GM23248 (cell line): ENCODE data around the gene TCEAL1. TPM values are rescaled to one million over a fixed set of nuclear protein-coding genes. Genes with fewer than 3 reads are reported as not detected.
"Not testable (repeated sequence)": the region's sequence is repeated elsewhere in the genome, so short reads cannot be mapped to it uniquely, and the experiment has no call there.

ENCODE experiments used
- DNase-seq: peaks from one replicate; pipeline ENCODE4 v3.0.0-alpha.2; 2015
- H2AFZ ChIP-seq: fragments of 200-600 bp; sonication (generic); 2 replicates; pipeline ENCODE4 v1.6.1; 2016; ENCODE audit warnings: antibody characterized with exemption
- H3F3A ChIP-seq: fragments of 200-600 bp; sonication (generic); 2 replicates; pipeline ENCODE4 v1.6.1; 2016; ENCODE audit warnings: mild to moderate bottlenecking, antibody characterized with exemption, mixed run types; ENCODE audit not compliant: insufficient read depth
- H3K27ac ChIP-seq: fragments of 200-600 bp; sonication (generic); 2 replicates; pipeline ENCODE4 v1.5.1; 2016; ENCODE audit warnings: mild to moderate bottlenecking
- H3K27me3 ChIP-seq: fragments of 200-600 bp; sonication (generic); replicated peaks from 2 replicates; pipeline ENCODE4 v1.6.1; 2016; ENCODE audit warnings: mild to moderate bottlenecking; ENCODE audit not compliant: insufficient read depth
- H3K36me3 ChIP-seq: fragments of 200-600 bp; sonication (generic); 2 replicates; pipeline ENCODE4 v1.6.1; 2016; ENCODE audit warnings: low read depth, mild to moderate bottlenecking
- H3K4me1 ChIP-seq: fragments of 200-600 bp; sonication (generic); 2 replicates; pipeline ENCODE4 v1.6.1; 2016; ENCODE audit warnings: mild to moderate bottlenecking; ENCODE audit not compliant: insufficient read depth
- H3K4me2 ChIP-seq: fragments of 200-600 bp; sonication (generic); one replicate; pipeline ENCODE4 v1.6.1; 2016; ENCODE audit warnings: mild to moderate bottlenecking; ENCODE audit not compliant: unreplicated experiment
- H3K4me3 ChIP-seq: fragments of 200-600 bp; sonication (generic); 2 replicates; pipeline ENCODE4 v1.5.1; 2016; ENCODE audit warnings: mild to moderate bottlenecking
- H3K79me2 ChIP-seq: fragments of 200-600 bp; sonication (generic); 2 replicates; pipeline ENCODE4 v1.6.1; 2016; ENCODE audit warnings: mild to moderate bottlenecking; ENCODE audit not compliant: insufficient read depth
- H3K9ac ChIP-seq: fragments of 200-600 bp; sonication (generic); 2 replicates; pipeline ENCODE4 v1.6.1; 2016; ENCODE audit warnings: mild to moderate bottlenecking
- H3K9me2 ChIP-seq: fragments of 200-600 bp; sonication (generic); 2 replicates; pipeline ENCODE4 v1.6.1; 2016; ENCODE audit warnings: mixed run types, mild to moderate bottlenecking, moderate library complexity; ENCODE audit not compliant: insufficient read depth
- H3K9me3 ChIP-seq: fragments of 200-600 bp; sonication (generic); one replicate; pipeline ENCODE4 v1.6.1; 2017; ENCODE audit warnings: low read depth
- H4K20me1 ChIP-seq: fragments of 200-600 bp; sonication (generic); 2 replicates; pipeline ENCODE4 v1.6.0; 2016; ENCODE audit not compliant: insufficient read depth
- EZH2 ChIP-seq: fragments of 200-600 bp; sonication (generic); IDR thresholded peaks from 2 replicates; pipeline ENCODE4 v1.6.1; 2018; ENCODE audit warnings: antibody characterized with exemption, mild to moderate bottlenecking; ENCODE audit not compliant: insufficient read depth, poor library complexity, severe bottlenecking
- EZH2phosphoT487 ChIP-seq: fragments of 200-600 bp; sonication (generic); IDR thresholded peaks from 2 replicates; pipeline ENCODE4 v1.6.1; 2018; ENCODE audit warnings: antibody characterized with exemption, moderate library complexity, mild to moderate bottlenecking, low read depth; ENCODE audit not compliant: insufficient read depth
- WGBS, 2 experiments: methylation state at CpG; one replicate each; pipeline ENCODE4 v1.1.6; 2015 to 2017; ENCODE audit warnings: low lambda C conversion rate in 2 of 2, low coverage in 1 of 2; ENCODE audit errors: missing lambda C conversion rate in 2 of 2; 5-methylcytosine and 5-hydroxymethylcytosine counted together
- in situ Hi-C: fragments of 300-500 bp; cut with MboI; formaldehyde crosslinking; loops from 2 replicates; pipeline ENCODE4 v1.15.0; 2020
- polyA plus RNA-seq: library from polyadenylated mRNA; unstranded; fragments of >200 nt; fragmentation: Nextera tagmentation; extraction: Ambion mirVana; gene quantifications from 2 replicates; pipeline ENCODE4 v1.2.1, GENCODE V29; 2016
- total RNA-seq: library from RNA; depleted of rRNA; stranded (reverse); fragments of >200 nt; shearing (Covaris generic); gene quantifications from 2 replicates; pipeline ENCODE4 v1.2.3, GENCODE V29; 2014

TCEAL1 gene
- total and polyA plus RNA-seq, 2 experiments from 2014 or later = 30.7 to 32.0 TPM

DNA sequence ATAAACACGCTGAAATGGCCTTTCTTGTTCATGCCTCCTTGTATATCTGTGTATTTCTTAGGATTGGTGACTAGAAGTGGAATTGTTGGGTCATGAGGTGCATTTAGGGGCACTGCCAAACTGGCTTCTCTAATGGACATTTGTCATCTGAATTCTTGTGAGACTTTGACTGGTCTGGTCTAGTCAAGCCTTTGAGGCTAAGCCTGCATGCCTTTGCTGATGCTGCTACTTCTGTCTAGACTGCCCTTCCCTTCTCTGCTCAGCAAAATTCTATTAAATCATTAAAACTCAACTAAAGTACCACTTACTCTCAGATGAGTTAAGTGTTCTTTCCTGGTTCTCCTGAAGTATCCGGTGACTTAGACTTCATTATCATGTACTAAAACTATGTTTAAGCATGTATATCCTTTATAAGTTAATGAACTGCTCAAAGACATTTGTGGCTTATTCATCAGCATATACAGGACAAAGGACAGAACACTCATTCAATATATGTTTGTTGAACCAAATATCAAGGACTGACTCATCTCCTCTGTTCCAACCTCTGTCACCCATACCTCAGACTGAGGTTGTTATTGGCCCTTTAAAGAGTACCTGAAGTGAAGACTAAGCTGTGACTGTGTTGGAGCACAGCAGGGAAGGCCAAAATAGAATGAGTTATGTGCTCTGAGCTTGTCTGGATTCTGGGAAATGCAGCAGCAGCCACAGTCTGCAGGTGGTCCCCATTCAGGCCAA, 9.0 kb downstream of the TCEAL1 start:
- H3K9ac ChIP-seq = no peak overlapping the region
- TF ChIP-seq EZH2 = no peak
- TF ChIP-seq EZH2phosphoT487 = no peak
- H3K27ac ChIP-seq = peak overlapping the region; percentile 8; the same call in 1 of the 2 replicates
- peak; percentile 32 for DNase-seq
- H3K79me2 ChIP-seq = no peaks in the 10 kb centered on the region
- peaks cover 22% of the 10 kb centered on the region for H3F3A ChIP-seq
- no peak overlapping the region for H2AFZ ChIP-seq
- 78 to 84% methylated on average over 2 of the region's 2 CpGs for WGBS, 2 experiments
- H3K9me2 ChIP-seq = no peaks in the 10 kb centered on the region
- no peaks in the 10 kb centered on the region for H4K20me1 ChIP-seq
- peaks cover 16% of the 10 kb centered on the region for H3K4me1 ChIP-seq
- H3K4me3 ChIP-seq = no peak overlapping the region
- no peaks in the 10 kb centered on the region for H3K27me3 ChIP-seq
- in situ Hi-C loops = no loop called here
- no peaks in the 10 kb centered on the region for H3K36me3 ChIP-seq
- no peak overlapping the region for H3K4me2 ChIP-seq
- H3K9me3 ChIP-seq = no peaks in the 10 kb centered on the region

DNA sequence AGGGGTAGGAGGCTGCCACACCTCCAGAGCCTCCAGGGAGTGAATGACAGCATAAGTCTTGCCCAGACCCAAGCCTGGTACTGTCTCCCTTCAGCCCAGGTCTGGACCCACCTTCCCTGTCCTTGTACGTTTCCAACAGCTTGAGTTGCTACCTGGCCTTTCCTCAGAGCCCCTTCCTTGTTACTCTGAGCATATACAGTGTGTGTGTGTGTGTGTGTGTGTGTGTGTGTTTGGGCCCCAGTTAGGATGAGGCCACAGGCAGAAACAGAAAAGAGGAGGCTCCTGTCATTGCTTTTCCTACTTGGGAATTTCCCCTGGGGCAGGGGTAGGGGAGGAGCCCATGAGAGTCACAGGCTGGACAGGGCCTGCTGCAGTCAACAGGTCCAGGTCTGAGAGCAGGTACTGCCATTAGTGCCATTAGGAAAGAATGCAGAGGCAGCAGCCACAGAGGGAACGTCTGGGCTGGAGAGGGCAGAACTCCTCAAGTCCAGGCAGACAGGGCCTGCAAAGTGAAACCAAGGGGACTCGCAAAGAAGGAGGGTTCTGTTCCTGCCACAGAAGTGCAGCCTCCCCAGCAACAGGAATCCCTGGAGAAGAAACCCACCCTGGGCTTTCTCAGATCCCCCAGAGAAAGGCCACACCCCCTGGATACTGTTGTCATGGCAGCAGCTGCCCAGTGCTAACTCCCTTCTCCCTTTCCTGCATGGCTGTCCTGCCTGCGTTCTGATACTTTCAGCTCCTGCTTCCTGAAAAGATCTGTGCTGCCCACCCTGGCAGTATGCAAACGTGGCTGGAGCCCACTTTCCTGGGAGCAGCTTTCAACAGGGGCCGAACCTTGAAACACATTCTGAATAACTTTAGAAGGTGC, 9.9 kb downstream of the TCEAL1 start:
- H3K9me3 ChIP-seq, in situ Hi-C loops, H3K27ac ChIP-seq, H3K9ac ChIP-seq, H3K27me3 ChIP-seq, H3K36me3 ChIP-seq, H3K4me2 ChIP-seq, DNase-seq, H2AFZ ChIP-seq, H3K79me2 ChIP-seq, H3K9me2 ChIP-seq, H3K4me3 ChIP-seq, H4K20me1 ChIP-seq: not testable (repeated sequence)
- Histone ChIP-seq H3K4me1 (peaks cover 16% of the 10 kb centered on the region), H3F3A (peaks cover 22% of the 10 kb centered on the region)
- 62 to 65% methylated on average over 2 to 4 of the region's 6 CpGs for WGBS, 2 experiments

DNA sequence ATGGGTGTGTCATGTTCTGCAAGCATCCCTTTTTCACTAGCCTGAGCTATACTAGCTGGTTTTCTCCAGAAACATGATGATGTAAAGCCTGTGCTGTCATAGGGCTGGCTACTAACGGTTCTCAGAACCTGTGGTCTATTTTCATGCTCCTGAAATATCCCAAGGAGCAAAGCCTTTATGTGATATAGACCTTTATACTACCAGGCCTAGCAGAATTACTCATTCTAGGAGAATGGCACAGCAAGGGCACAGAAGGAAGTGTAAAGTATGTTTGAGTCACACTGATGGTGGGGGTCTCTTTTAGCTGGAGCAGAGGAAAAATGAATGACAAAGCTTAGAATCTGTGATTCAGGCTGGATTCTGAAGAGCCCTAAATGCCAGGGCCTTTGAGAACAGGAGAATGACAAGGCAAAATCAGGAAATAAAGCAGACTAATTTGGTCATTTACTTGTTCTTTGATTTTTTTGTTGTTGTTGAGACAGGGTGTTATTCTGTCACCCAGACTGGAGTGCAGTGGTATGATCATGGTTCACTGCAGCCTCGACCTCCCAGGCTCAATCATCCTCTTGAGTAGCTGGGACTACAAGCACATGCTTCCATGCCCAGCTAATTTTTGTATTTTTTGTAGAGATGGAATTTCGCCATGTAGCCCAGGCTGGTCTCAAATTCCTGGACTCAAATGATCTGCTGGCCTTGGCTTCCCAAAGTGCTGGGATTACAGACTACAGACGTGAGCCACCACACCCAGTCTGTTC, 11.8 kb downstream of the TCEAL1 start:
- Histone ChIP-seq H3K4me1 (peaks cover 16% of the 10 kb centered on the region), H3K9ac (peak overlapping the region; percentile 44), H3K27me3 (no peaks in the 10 kb centered on the region), H3K36me3 (no peaks in the 10 kb centered on the region), H2AFZ (0 out of 2 replicates have a peak overlapping the region, but pooled peaks have one; percentile 1), H3K9me2 (no peaks in the 10 kb centered on the region), H3K4me2 (no peak overlapping the region), H3K4me3 (no peak overlapping the region), H3K79me2 (no peaks in the 10 kb centered on the region), H3K27ac (peak overlapping the region; percentile 79), H3F3A (peaks cover 22% of the 10 kb centered on the region), H4K20me1 (no peaks in the 10 kb centered on the region), H3K9me3 (no peaks in the 10 kb centered on the region)
- 48 to 56% methylated on average over 4 of the region's 4 CpGs for WGBS, 2 experiments
- DNase-seq = peak; percentile 71
- TF ChIP-seq EZH2phosphoT487 (no peak), EZH2 (no peak)
- in situ Hi-C loops = no loop called here

DNA sequence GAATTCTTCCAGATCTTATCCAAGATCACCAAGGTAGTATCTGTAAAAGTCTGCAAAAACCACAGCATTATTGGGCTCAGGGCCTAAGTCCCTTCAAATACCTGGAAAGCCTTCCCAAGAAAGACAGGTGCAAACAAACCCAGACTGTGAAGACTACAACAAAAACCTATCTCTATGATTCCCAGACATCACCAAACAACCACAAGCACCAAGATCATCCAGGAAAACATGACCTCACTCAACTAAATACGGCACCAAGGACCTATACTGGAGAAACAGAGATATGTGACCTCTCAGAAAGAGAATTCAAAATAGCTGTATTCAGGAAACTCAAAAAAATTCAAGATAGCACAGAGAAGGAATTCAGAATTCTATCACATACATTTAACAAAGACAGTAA, 15.3 kb downstream of the TCEAL1 start:
- in situ Hi-C loops = no loop called here
- DNase-seq = no peak
- Histone ChIP-seq H3K79me2 (no peaks in the 10 kb centered on the region), H3K4me1 (peaks cover 6% of the 10 kb centered on the region), H3K36me3 (no peaks in the 10 kb centered on the region), H3K27me3 (no peaks in the 10 kb centered on the region), H3K9me2 (no peaks in the 10 kb centered on the region), H3F3A (peaks cover 14% of the 10 kb centered on the region), H2AFZ (no peak overlapping the region), H4K20me1 (no peaks in the 10 kb centered on the region), H3K9me3 (no peaks in the 10 kb centered on the region), H3K4me2 (no peak overlapping the region), H3K4me3 (no peak overlapping the region), H3K9ac (no peak overlapping the region), H3K27ac (no peak overlapping the region)
- TF ChIP-seq EZH2 = no peak
- no peak for TF ChIP-seq EZH2phosphoT487
- 78 to 90% methylated on average over 1 of the region's 1 CpG for WGBS, 2 experiments
